CD4-positive, alpha-beta memory T cell (primary cell): ENCODE measurements around the gene SYT15. TPM values are rescaled to one million over a fixed set of nuclear protein-coding genes. Genes with fewer than 3 reads are reported as not detected.
A peak's percentile ranks its signal among the peaks of the same experiment; 100 is the strongest.
"Not testable (repeated sequence)": the region's sequence is repeated elsewhere in the genome, so short reads cannot be mapped to it uniquely, and the experiment has no call there.

ENCODE experiments used
- CTCF ChIA-PET: fragments of 350-600 bp; sonication (Branson Sonifier 250); formaldehyde crosslinking; loops from one replicate; lab custom pipeline; 2021; ENCODE audit warnings: inconsistent platforms; ENCODE audit not compliant: partially characterized antibody; lab: Charles Lee
- POLR2A ChIA-PET: fragments of 350-600 bp; sonication (Branson Sonifier 250); formaldehyde crosslinking; loops from one replicate; lab custom pipeline; 2021; ENCODE audit not compliant: partially characterized antibody; lab: Charles Lee
- DNase-seq, 5 donors: peaks; one replicate each; pipeline versions ENCODE4 v3.0.0 to v3.0.0-alpha.2; 2020 to 2022; ENCODE audit warnings: mixed read lengths in 1 of 5
- H3K27ac ChIP-seq: one replicate; pipeline ENCODE4 v1.7.0; 2013; ENCODE audit warnings: low read depth, low read length
- H3K27me3 ChIP-seq: 2 replicates; pipeline ENCODE4 v1.7.0; 2013; ENCODE audit warnings: mild to moderate bottlenecking, low read length, moderate library complexity; ENCODE audit not compliant: insufficient read depth
- H3K36me3 ChIP-seq: 2 replicates; pipeline ENCODE4 v1.7.0; 2013; ENCODE audit warnings: mild to moderate bottlenecking, low read length, moderate library complexity; ENCODE audit not compliant: insufficient read depth
- H3K4me1 ChIP-seq: 2 replicates; pipeline ENCODE4 v1.7.0; 2013; ENCODE audit warnings: mild to moderate bottlenecking, low read length, moderate library complexity; ENCODE audit not compliant: insufficient read depth
- H3K4me3 ChIP-seq, 2 donors: one replicate each; pipeline ENCODE4 v1.7.0; 2013; ENCODE audit warnings: low read length in 2 of 2, mild to moderate bottlenecking in 1 of 2
- H3K9me3 ChIP-seq, 2 donors: one replicate each; pipeline ENCODE4 v1.7.0; 2013; ENCODE audit warnings: low read length in 2 of 2, control low read depth in 1 of 2; ENCODE audit not compliant: control insufficient read depth in 1 of 2
- H3K27ac Mint-ChIP-seq, 7 donors: one replicate each; pipeline ENCODE4 v1.8.0; 2020 to 2021; ENCODE audit warnings: mixed read lengths in 7 of 7, mild to moderate bottlenecking in 6 of 7, inconsistent platforms in 3 of 7, moderate library complexity in 3 of 7
- H3K27me3 Mint-ChIP-seq, 2 donors: one replicate each; pipeline ENCODE4 v1.8.0; 2020 to 2021; ENCODE audit warnings: mixed read lengths in 2 of 2
- H3K36me3 Mint-ChIP-seq, 2 donors: one replicate each; pipeline ENCODE4 v1.8.0; 2020 to 2021; ENCODE audit warnings: mixed read lengths in 2 of 2, inconsistent platforms in 1 of 2, mild to moderate bottlenecking in 1 of 2
- H3K4me1 Mint-ChIP-seq, 4 donors: one replicate each; pipeline ENCODE4 v1.8.0; 2020 to 2021; ENCODE audit warnings: mixed read lengths in 4 of 4, mild to moderate bottlenecking in 1 of 4
- H3K4me3 Mint-ChIP-seq, 8 donors: one replicate each; pipeline ENCODE4 v1.8.0; 2020 to 2021; ENCODE audit warnings: mixed read lengths in 8 of 8, mild to moderate bottlenecking in 7 of 8, moderate library complexity in 6 of 8, inconsistent platforms in 3 of 8
- H3K9me3 Mint-ChIP-seq, 8 donors: one replicate each; pipeline ENCODE4 v1.8.0; 2020 to 2021; ENCODE audit warnings: mixed read lengths in 8 of 8, mild to moderate bottlenecking in 5 of 8, inconsistent platforms in 3 of 8, moderate library complexity in 1 of 8
- intact Hi-C: fragments of 100-400 bp; cut with micrococcal nuclease; formaldehyde crosslinking; loops from one replicate; pipeline ENCODE4 v1.15.1; 2023
- polyA plus RNA-seq, 2 donors: library from polyadenylated mRNA; unstranded; fragments of 300-500 nt; fragmentation: Illumina TruSeq; gene quantifications; one replicate each; pipeline ENCODE4 v1.2.3, GENCODE V29; 2021
- total RNA-seq, 2 experiments: library from RNA; stranded (reverse); gene quantifications; one replicate each; pipeline ENCODE4 v1.2.3, GENCODE V29; 2021

SYT15 gene
- 1 to 10 TPM in 1 of 2 experiments, under 1 TPM in 1; 0.99 to 1.7 TPM for total RNA-seq
- polyA plus RNA-seq: under 1 TPM; 0.10 TPM

GRCh38 chr10:46578474-46579178, at the start of gene SYT15:
Gene SYT15, plus strand, starts transcription at chr10:46579128. Its CDS starts 41 bp downstream, at chr10:46579169.
- H3K27ac ChIP-seq, POLR2A ChIA-PET, H3K9me3 Mint-ChIP-seq, H3K4me1 ChIP-seq, H3K36me3 Mint-ChIP-seq, H3K27me3 ChIP-seq, DNase-seq, H3K4me3 ChIP-seq, H3K36me3 ChIP-seq, intact Hi-C loops, H3K27me3 Mint-ChIP-seq, H3K27ac Mint-ChIP-seq, H3K4me1 Mint-ChIP-seq, CTCF ChIA-PET, H3K9me3 ChIP-seq, H3K4me3 Mint-ChIP-seq: not testable (repeated sequence)

DNA sequence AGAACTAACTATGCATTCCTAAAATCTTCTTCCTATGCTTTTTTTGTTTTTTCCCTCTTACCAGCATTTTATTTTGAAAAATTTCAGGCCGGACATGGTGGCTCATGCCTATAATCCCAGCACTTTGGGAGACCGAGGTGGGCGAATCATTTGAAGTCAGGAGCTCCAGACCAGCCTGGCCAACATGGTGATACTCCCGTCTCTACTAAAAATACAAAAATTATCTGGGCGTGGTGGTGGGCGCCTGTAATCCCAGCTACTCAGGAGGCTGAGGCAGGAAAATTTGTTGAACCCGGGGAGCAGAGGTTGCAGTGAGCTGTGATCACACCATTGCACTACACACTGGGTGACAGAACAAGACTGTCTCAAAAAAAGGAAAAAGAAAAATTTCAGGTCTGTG, 49.2 kb upstream of the SYT15 start:
- peak in 1 of 5 donors; percentile 8 for DNase-seq
- H3K36me3 ChIP-seq, POLR2A ChIA-PET, H3K27me3 Mint-ChIP-seq, H3K27ac ChIP-seq, H3K4me3 Mint-ChIP-seq, H3K36me3 Mint-ChIP-seq, intact Hi-C loops, H3K27ac Mint-ChIP-seq, H3K4me3 ChIP-seq, H3K27me3 ChIP-seq, H3K9me3 ChIP-seq, H3K4me1 ChIP-seq, H3K9me3 Mint-ChIP-seq, H3K4me1 Mint-ChIP-seq: not testable (repeated sequence)
- CTCF ChIA-PET: interaction anchor here (1.3 to 1.4 kb wide), 2 partner anchors 13 to 15 kb away, joined by 3 read pairs; no protein-coding TSS in a partner anchor

- no peaks in the 10 kb centered on the region for H3K27me3 ChIP-seq
- CTCF ChIA-PET: interaction anchor here (1.3 to 1.6 kb wide), 3 partner anchors 9 to 14 kb away, joined by 3 to 7 read pairs (median 3); no protein-coding TSS in a partner anchor
- intact Hi-C loops: no loop called here
Observed at GRCh38 chr10:46530249-46531186, 48.4 kb upstream of the SYT15 start.

GRCh38 chr10:46532256-46532655, 46.7 kb upstream of the SYT15 start:
- intact Hi-C loops, H3K36me3 Mint-ChIP-seq, H3K4me3 Mint-ChIP-seq, H3K27ac Mint-ChIP-seq, H3K4me1 Mint-ChIP-seq, H3K9me3 ChIP-seq, POLR2A ChIA-PET, H3K9me3 Mint-ChIP-seq, H3K4me3 ChIP-seq, H3K27me3 ChIP-seq, H3K36me3 ChIP-seq, H3K27ac ChIP-seq, H3K4me1 ChIP-seq: not testable (repeated sequence)
- DNase-seq: peak in 1 of 5 donors; percentile 19
- H3K27me3 Mint-ChIP-seq: peaks cover 8 to 10% of the 10 kb centered on the region in 2 donors
- CTCF ChIA-PET: interaction anchor here (1.6 kb wide), 1 partner anchor 8 kb away, joined by 7 read pairs; no protein-coding TSS in a partner anchor

More at GRCh38 chr10:46530249-46531186, 48.4 kb upstream of the SYT15 start:
- H3K9me3 Mint-ChIP-seq: no peaks in the 10 kb centered on the region
- H3K27ac Mint-ChIP-seq: no peak overlapping the region
- Histone ChIP-seq H3K27ac (no peak overlapping the region), H3K4me3 (no peak overlapping the region), H3K9me3 (no peaks in the 10 kb centered on the region), H3K36me3 (no peaks in the 10 kb centered on the region), H3K4me1 (no peaks in the 10 kb centered on the region)
- H3K4me3 Mint-ChIP-seq: no peak overlapping the region
- no peak for DNase-seq
- H3K27me3 Mint-ChIP-seq: no peaks in the 10 kb centered on the region
- H3K36me3 Mint-ChIP-seq: no peaks in the 10 kb centered on the region
- POLR2A ChIA-PET: no interaction called here
- H3K4me1 Mint-ChIP-seq: no peaks in the 10 kb centered on the region

DNA sequence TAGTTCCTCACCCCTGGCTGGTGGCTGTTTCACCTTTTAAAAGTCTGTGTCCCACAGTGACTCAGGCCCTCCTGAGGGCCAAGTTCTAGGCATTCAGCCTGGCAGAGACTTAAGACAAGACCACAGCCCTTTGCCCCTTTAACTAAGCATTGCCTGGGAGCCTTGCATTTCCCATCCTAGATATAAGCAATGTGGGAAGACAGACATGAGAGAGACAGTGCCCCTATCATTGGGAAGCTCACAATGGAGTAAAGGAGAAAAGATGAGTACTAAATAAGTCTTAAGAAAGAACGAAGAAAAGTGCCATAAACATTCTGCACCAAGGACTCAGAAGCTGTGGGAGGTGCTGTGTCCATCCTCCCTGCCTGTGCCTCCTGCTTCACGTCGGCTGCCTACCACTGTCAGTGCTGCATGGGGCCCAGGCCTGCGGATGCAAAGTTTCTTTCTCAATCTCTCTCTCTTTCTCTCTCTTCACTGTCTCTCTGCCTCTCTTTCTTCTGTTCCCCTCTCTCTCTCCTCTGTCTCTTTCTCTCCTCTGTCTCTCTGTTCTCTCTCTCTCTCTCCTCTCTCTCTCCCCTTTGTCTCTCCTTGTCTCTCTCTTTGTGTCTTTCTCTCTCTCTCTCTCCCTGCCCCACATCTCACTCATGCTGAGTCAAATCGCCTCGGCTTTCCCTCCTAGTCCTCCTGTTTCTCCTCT, 44.0 kb upstream of the SYT15 start:
- peak in 1 of 5 donors; percentile 25 for DNase-seq

GRCh38 chr10:46536171-46536570, 42.8 kb upstream of the SYT15 start:
- peak in 1 of 5 donors; percentile 5 for DNase-seq

More for the DNA sequence above, 44.0 kb upstream of the SYT15 start:
- no peak overlapping the region for H3K4me3 ChIP-seq
- intact Hi-C loops: no loop called here
- Mint-ChIP-seq H3K4me3 (no peak overlapping the region), H3K9me3 (no peaks in the 10 kb centered on the region), H3K4me1 (peaks cover 0 to under 1% (median 0%) of the 10 kb centered on the region in 4 donors), H3K27me3 (peaks cover 28% of the 10 kb centered on the region in 2 donors), H3K36me3 (no peaks in the 10 kb centered on the region), H3K27ac (no peak overlapping the region)
- H3K9me3 ChIP-seq: no peaks in the 10 kb centered on the region
- peaks cover 3% of the 10 kb centered on the region for H3K27me3 ChIP-seq
- POLR2A ChIA-PET: no interaction called here
- no peaks in the 10 kb centered on the region for H3K36me3 ChIP-seq
- no peak overlapping the region for H3K27ac ChIP-seq
- CTCF ChIA-PET: no interaction called here
- no peaks in the 10 kb centered on the region for H3K4me1 ChIP-seq

More at GRCh38 chr10:46536171-46536570, 42.8 kb upstream of the SYT15 start:
- no peak overlapping the region for H3K27ac ChIP-seq
- H3K4me3 ChIP-seq: no peak overlapping the region
- intact Hi-C loops: no loop called here
- ChIA-PET POLR2A (no interaction called here), CTCF (no interaction called here)
- H3K27me3 Mint-ChIP-seq: peaks cover 36 to 38% of the 10 kb centered on the region in 2 donors
- no peak overlapping the region for H3K4me3 Mint-ChIP-seq
- no peaks in the 10 kb centered on the region for H3K4me1 ChIP-seq
- H3K36me3 ChIP-seq: no peaks in the 10 kb centered on the region
- no peaks in the 10 kb centered on the region for H3K9me3 ChIP-seq
- peaks cover 0 to 3% (median 0%) of the 10 kb centered on the region in 8 donors for H3K9me3 Mint-ChIP-seq
- H3K27ac Mint-ChIP-seq: no peak overlapping the region
- H3K4me1 Mint-ChIP-seq: peaks cover 1 to 10% (median 5%) of the 10 kb centered on the region in 4 donors
- H3K36me3 Mint-ChIP-seq: no peaks in the 10 kb centered on the region
- H3K27me3 ChIP-seq: peaks cover 3% of the 10 kb centered on the region
